Small intestine (tissue), 7 donors: ENCODE measurements around the gene BTBD17. TPM values are rescaled to one million over a fixed set of nuclear protein-coding genes. Genes with fewer than 3 reads are reported as not detected.

ENCODE experiments used
- DNase-seq, 2 donors: peaks; one replicate each; pipeline versions ENCODE4 v3.0.0 to v3.0.0-alpha.2; 2013
- FAIRE-seq: peaks from 2 replicates; lab custom pipeline; 2012; peaks lifted over from hg19 to GRCh38; lab: Jason Lieb, UNC
- H3K27ac ChIP-seq, 3 donors: one replicate each; pipeline ENCODE4 v1.5.1; 2013; ENCODE audit warnings: low read length in 2 of 3, mild to moderate bottlenecking in 2 of 3, control low read depth in 1 of 3, inconsistent platforms in 1 of 3, low read depth in 1 of 3, moderate library complexity in 1 of 3
- H3K27me3 ChIP-seq, 3 donors: one replicate each; pipeline ENCODE4 v1.6.1; 2013; ENCODE audit warnings: low read length in 3 of 3, inconsistent platforms in 1 of 3; ENCODE audit not compliant: control insufficient read depth in 3 of 3, insufficient read depth in 3 of 3
- H3K36me3 ChIP-seq, 3 donors: one replicate each; pipeline ENCODE4 v1.6.1; 2013; ENCODE audit warnings: low read length in 3 of 3, inconsistent platforms in 1 of 3, low read depth in 1 of 3, mild to moderate bottlenecking in 1 of 3, moderate library complexity in 1 of 3; ENCODE audit not compliant: control insufficient read depth in 3 of 3, insufficient read depth in 2 of 3
- H3K4me1 ChIP-seq, 3 donors: one replicate each; pipeline ENCODE4 v1.6.1; 2013; ENCODE audit warnings: low read length in 2 of 3, inconsistent platforms in 1 of 3, low read depth in 1 of 3, mild to moderate bottlenecking in 1 of 3, moderate library complexity in 1 of 3; ENCODE audit not compliant: control insufficient read depth in 3 of 3, insufficient read depth in 2 of 3
- H3K4me3 ChIP-seq, 3 donors: one replicate each; pipeline ENCODE4 v1.5.1; 2013; ENCODE audit warnings: low read length in 3 of 3, control low read depth in 1 of 3, inconsistent platforms in 1 of 3, low read depth in 1 of 3, mild to moderate bottlenecking in 1 of 3, moderate library complexity in 1 of 3
- H3K9me3 ChIP-seq, 2 donors: one replicate each; pipeline ENCODE4 v1.6.1; 2013; ENCODE audit warnings: low read depth in 1 of 2, low read length in 1 of 2; ENCODE audit not compliant: control insufficient read depth in 2 of 2, insufficient read depth in 1 of 2
- WGBS, 3 donors: extraction: QIAGEN DNeasy Blood & Tissue Kit; methylation state at CpG; one replicate each; pipeline ENCODE4 v1.1.7; 2013; 5-methylcytosine and 5-hydroxymethylcytosine counted together
- polyA plus RNA-seq, 4 donors: library from polyadenylated mRNA; stranded (reverse) in 3 of 4; unstranded in 1 of 4; fragments of 200-250 nt in 3 of 4; fragments of 120-200 nt in 1 of 4; gene quantifications; one replicate each; pipeline versions ENCODE4 v1.2.1 to v1.2.3, GENCODE V29; 2013
- donor health status: healthy with polysubstance abuse.
- donor health status: control.
- donor health status: control.
- donor health status: Bipolar disorder and iron deficiency.
- donor health status: healthy.

Gene BTBD17
- polyA plus RNA-seq, 4 donors = 0.15 to 0.21 TPM; not detected in 2

GRCh38 chr17:74340470-74341023, 21.1 kb downstream of the BTBD17 start:
- H3K4me3 ChIP-seq = no peak overlapping the region
- peak in 1 of 2 donors; percentile 37 for DNase-seq
- H3K27ac ChIP-seq = no peak overlapping the region
- H3K4me1 ChIP-seq = no peaks in the 10 kb centered on the region
- no peaks in the 10 kb centered on the region for H3K36me3 ChIP-seq
- FAIRE-seq = no peak
- WGBS, 3 donors = 40 to 55% (median 40%) methylated on average over 10 to 13 of the region's 13 CpGs
- H3K27me3 ChIP-seq = peaks cover 0 to 4% (median 0%) of the 10 kb centered on the region in 3 donors
- H3K9me3 ChIP-seq = no peaks in the 10 kb centered on the region

DNA sequence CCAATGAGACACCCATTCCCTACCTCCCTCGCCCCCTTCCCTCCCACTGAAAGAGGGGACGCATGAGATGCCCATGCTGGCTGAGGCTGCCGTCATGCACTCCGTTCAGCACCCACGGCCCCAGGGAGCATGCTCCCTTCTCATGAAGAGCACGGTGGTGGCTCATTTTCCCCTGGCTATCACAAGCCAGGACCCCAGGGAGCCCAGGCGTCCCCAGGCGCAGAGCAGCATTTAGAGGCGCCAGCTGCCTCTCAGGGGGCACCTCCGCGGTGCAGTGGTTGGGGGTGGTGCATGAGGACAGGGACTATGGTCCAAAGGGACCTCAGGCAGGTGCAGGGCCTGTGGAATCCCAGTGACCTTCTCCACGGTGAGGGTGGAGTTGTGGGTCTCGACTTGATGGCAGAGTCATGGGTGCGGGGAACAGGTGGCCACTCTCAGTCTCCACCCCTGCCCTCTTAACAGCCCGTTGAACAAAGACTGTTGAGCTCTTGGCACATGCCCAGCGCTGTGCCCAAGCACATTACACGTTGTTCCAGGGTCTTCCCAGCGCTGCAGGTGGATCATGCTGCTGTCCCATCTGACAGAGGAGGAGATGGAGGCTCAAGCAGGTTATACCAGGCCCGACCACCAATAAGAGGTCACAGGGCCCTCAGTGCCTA, 22.0 kb downstream of the BTBD17 start:
- H3K27me3 ChIP-seq = peaks cover 0 to 4% (median 0%) of the 10 kb centered on the region in 3 donors
- 73 to 85% (median 75%) methylated on average over 18 to 19 of the region's 19 CpGs for WGBS, 3 donors
- H3K4me1 ChIP-seq = no peaks in the 10 kb centered on the region
- no peak overlapping the region for H3K27ac ChIP-seq
- no peaks in the 10 kb centered on the region for H3K36me3 ChIP-seq
- DNase-seq (no peak), FAIRE-seq (no peak)
- H3K4me3 ChIP-seq = no peak overlapping the region
- H3K9me3 ChIP-seq = no peaks in the 10 kb centered on the region

- Histone ChIP-seq H3K27ac (no peak overlapping the region), H3K27me3 (no peaks in the 10 kb centered on the region), H3K9me3 (peaks cover 0 to 6% of the 10 kb centered on the region in 2 donors), H3K4me3 (no peak overlapping the region), H3K4me1 (no peaks in the 10 kb centered on the region), H3K36me3 (peaks cover 0 to 2% (median 0%) of the 10 kb centered on the region in 3 donors)
- WGBS, 3 donors = 61 to 71% (median 64%) methylated on average over 12 of the region's 12 CpGs
- FAIRE-seq = no peak
- no peak for DNase-seq
Observed at GRCh38 chr17:74337834-74338500, 23.7 kb downstream of the BTBD17 start.

DNA sequence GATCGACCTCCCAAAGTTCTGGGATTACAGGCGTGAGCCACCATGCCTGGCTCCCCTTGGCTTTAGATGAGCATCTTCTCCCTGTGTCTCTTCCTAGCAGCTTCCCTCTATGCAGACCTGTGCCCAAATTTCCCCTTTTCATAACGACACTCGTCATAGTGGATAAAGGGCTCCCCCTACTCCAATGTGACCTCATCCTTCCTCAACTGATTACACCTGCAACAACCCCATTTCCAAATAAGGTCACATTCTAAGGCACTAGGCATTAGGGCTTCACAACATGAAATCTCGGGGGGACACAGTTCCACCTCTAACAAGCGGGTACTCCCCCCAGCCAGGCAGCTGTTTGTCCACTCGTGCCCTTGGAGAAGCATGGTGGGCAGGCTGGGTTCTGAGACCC, 25.4 kb downstream of the BTBD17 start:
- Histone ChIP-seq H3K4me3 (no peak overlapping the region), H3K4me1 (peaks cover 0 to 6% (median 0%) of the 10 kb centered on the region in 3 donors), H3K27ac (no peak overlapping the region), H3K9me3 (peaks cover 0 to 6% of the 10 kb centered on the region in 2 donors), H3K36me3 (peaks cover 0 to 2% (median 0%) of the 10 kb centered on the region in 3 donors), H3K27me3 (no peaks in the 10 kb centered on the region)
- DNase-seq (no peak), FAIRE-seq (no peak)
- WGBS, 3 donors = 65 to 82% (median 69%) methylated on average over 7 of the region's 7 CpGs

- FAIRE-seq (no peak), DNase-seq (no peak)
- H3K27ac ChIP-seq = no peak overlapping the region
- peaks cover 0 to 6% (median 0%) of the 10 kb centered on the region in 3 donors for H3K4me1 ChIP-seq
- H3K4me3 ChIP-seq = no peak overlapping the region
- 69 to 81% (median 76%) methylated on average over 5 of the region's 5 CpGs for WGBS, 3 donors
- no peaks in the 10 kb centered on the region for H3K27me3 ChIP-seq
- peaks cover 0 to 6% of the 10 kb centered on the region in 2 donors for H3K9me3 ChIP-seq
- peaks cover 0 to 2% (median 0%) of the 10 kb centered on the region in 3 donors for H3K36me3 ChIP-seq
Observed at GRCh38 chr17:74335529-74336062, 26.1 kb downstream of the BTBD17 start.

GRCh38 chr17:74334393-74335039, 27.2 kb downstream of the BTBD17 start:
- FAIRE-seq (no peak), DNase-seq (no peak)
- H3K27ac ChIP-seq = peak overlapping the region in 1 of 3 donors; percentile 50
- WGBS, 3 donors = 44 to 82% (median 76%) methylated on average over 2 of the region's 2 CpGs
- no peaks in the 10 kb centered on the region for H3K27me3 ChIP-seq
- peaks cover 0 to 6% (median 0%) of the 10 kb centered on the region in 3 donors for H3K4me1 ChIP-seq
- peaks cover 0 to 2% (median 0%) of the 10 kb centered on the region in 3 donors for H3K36me3 ChIP-seq
- H3K9me3 ChIP-seq = peaks cover 0 to 6% of the 10 kb centered on the region in 2 donors
- H3K4me3 ChIP-seq = no peak overlapping the region

DNA sequence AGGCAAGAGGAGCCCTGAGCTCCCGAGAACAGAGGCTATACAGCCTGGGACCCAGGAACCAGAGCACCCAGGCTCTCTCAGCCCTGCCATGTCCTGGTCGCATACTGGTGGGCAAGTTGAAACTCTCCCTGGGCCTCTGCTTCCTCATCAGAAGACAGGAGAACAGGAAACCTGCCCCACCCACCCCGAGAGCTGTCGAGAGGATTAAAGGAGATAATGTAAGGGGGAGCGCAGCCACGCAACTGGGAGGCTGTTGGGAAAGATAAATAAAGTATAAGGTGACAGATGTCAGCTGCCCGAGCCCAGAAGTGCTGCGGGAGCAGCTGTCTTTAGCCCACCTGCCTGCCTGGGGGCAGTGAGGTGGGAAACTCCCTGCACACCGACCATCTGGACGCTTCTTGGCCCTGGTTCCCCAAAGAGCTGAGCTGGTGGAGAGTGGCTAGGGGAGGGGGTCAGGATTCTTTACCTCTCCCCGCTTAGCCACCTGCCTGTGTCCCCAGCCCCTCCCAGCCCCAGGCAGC, 28.8 kb downstream of the BTBD17 start:
- H3K4me1 ChIP-seq = peaks cover 0 to 6% (median 0%) of the 10 kb centered on the region in 3 donors
- DNase-seq = peak; percentile 36 to 54
- no peak for FAIRE-seq

More for the DNA sequence above, 28.8 kb downstream of the BTBD17 start:
- H3K36me3 ChIP-seq = peaks cover 0 to 2% (median 0%) of the 10 kb centered on the region in 3 donors
- peaks cover 0 to 6% of the 10 kb centered on the region in 2 donors for H3K9me3 ChIP-seq
- H3K27ac ChIP-seq = peak overlapping the region in 2 of 3 donors; percentile 66 to 70
- no peak overlapping the region for H3K4me3 ChIP-seq
- H3K27me3 ChIP-seq = peaks cover 0 to under 1% (median 0%) of the 10 kb centered on the region in 3 donors
- WGBS, 3 donors = 17 to 30% (median 22%) methylated on average over 9 to 11 of the region's 11 CpGs
